H1 (cell line): ENCODE measurements around the gene DCAF7. TPM values are rescaled to one million over a fixed set of nuclear protein-coding genes. Genes with fewer than 3 reads are reported as not detected.

ENCODE experiments used
- GABPA ChIP-seq: IDR thresholded peaks from 2 replicates; pipeline ENCODE4 v1.6.1; 2011; ENCODE audit warnings: mild to moderate bottlenecking, low read length, moderate library complexity, borderline replicate concordance; ENCODE audit not compliant: insufficient read depth
- KDM4A ChIP-seq: IDR thresholded peaks from one replicate; pipeline ENCODE4 v1.7.1; 2012; ENCODE audit warnings: low read depth, mild to moderate bottlenecking, moderate library complexity, low read length, inconsistent platforms; ENCODE audit not compliant: severe bottlenecking
- POLR2AphosphoS5 ChIP-seq: IDR thresholded peaks from 2 replicates; pipeline ENCODE4 v1.6.1; 2011; ENCODE audit warnings: low read depth, low read length
- TEAD4 ChIP-seq: IDR thresholded peaks from 2 replicates; pipeline ENCODE4 v1.6.1; 2012; ENCODE audit warnings: low read depth, low read length, inconsistent platforms, mixed read lengths
- polyA plus RNA-seq, 7 experiments: library from polyadenylated mRNA; depleted of rRNA in 3 of 7; stranded (reverse) in 5 of 7; unstranded in 2 of 7; fragments of >200 nt in 5 of 7; fragments of 200-250 nt in 2 of 7; gene quantifications; 1 replicate in 5 of 7; 2 replicates in 1 of 7; 4 replicates in 1 of 7; pipeline versions ENCODE4 v1.2.1 to v1.2.3, GENCODE V29; 2011 to 2013; ENCODE audit warnings: missing spikeins in 2 of 7, mixed read lengths in 2 of 7
- total RNA-seq: library from RNA; stranded (reverse); fragmentation: NEBNext Ultra II Directional; extraction: Animal tissue kit (Norgen Biotek cat#: 25700); gene quantifications from 2 replicates; pipeline ENCODE4 v1.2.1, GENCODE V29; 2021
- TF ChIP-seq, protein P1 (sequence below), 3 experiments: IDR thresholded peaks; 1 replicate in 2 of 3; 2 replicates in 1 of 3; pipeline versions ENCODE4 v1.5.1 to v1.6.1; 2011; ENCODE audit warnings: low read length in 3 of 3, mild to moderate bottlenecking in 3 of 3, inconsistent platforms in 2 of 3, low read depth in 1 of 3, moderate library complexity in 1 of 3; ENCODE audit not compliant: insufficient read depth in 1 of 3; ENCODE audit errors: control extremely low read depth in 1 of 3
- TF ChIP-seq, protein P2 (sequence below): IDR thresholded peaks from 2 replicates; pipeline ENCODE4 v1.6.1; 2012; ENCODE audit warnings: inconsistent platforms
- TF ChIP-seq, protein P3 (sequence below): IDR thresholded peaks from 2 replicates; pipeline ENCODE4 v1.6.1; 2012; ENCODE audit warnings: low read length, inconsistent platforms

Gene DCAF7
- total and polyA plus RNA-seq, 2 of the 8 experiments (the other 6 are each of a cell fraction or from before 2014, with no cell fraction given) = 74.9 to 94.1 TPM

GRCh38 chr17:63534816-63535455, 15.3 kb upstream of the DCAF7 start (continued):
- TF ChIP-seq, protein P1, sequence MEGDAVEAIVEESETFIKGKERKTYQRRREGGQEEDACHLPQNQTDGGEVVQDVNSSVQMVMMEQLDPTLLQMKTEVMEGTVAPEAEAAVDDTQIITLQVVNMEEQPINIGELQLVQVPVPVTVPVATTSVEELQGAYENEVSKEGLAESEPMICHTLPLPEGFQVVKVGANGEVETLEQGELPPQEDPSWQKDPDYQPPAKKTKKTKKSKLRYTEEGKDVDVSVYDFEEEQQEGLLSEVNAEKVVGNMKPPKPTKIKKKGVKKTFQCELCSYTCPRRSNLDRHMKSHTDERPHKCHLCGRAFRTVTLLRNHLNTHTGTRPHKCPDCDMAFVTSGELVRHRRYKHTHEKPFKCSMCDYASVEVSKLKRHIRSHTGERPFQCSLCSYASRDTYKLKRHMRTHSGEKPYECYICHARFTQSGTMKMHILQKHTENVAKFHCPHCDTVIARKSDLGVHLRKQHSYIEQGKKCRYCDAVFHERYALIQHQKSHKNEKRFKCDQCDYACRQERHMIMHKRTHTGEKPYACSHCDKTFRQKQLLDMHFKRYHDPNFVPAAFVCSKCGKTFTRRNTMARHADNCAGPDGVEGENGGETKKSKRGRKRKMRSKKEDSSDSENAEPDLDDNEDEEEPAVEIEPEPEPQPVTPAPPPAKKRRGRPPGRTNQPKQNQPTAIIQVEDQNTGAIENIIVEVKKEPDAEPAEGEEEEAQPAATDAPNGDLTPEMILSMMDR (IDR thresholded peaks at IDR 0.05; ENCODE audit: control extremely low read depth in 1 of 3, insufficient read depth in 1 of 3, low read depth in 1 of 3, low read length in 3 of 3) = no peak
- TF ChIP-seq, protein P2, sequence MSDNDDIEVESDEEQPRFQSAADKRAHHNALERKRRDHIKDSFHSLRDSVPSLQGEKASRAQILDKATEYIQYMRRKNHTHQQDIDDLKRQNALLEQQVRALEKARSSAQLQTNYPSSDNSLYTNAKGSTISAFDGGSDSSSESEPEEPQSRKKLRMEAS = no peak
- TF ChIP-seq KDM4A (no peak), TEAD4 (no peak), GABPA (no peak), POLR2AphosphoS5 (no peak)
- TF ChIP-seq, protein P3, sequence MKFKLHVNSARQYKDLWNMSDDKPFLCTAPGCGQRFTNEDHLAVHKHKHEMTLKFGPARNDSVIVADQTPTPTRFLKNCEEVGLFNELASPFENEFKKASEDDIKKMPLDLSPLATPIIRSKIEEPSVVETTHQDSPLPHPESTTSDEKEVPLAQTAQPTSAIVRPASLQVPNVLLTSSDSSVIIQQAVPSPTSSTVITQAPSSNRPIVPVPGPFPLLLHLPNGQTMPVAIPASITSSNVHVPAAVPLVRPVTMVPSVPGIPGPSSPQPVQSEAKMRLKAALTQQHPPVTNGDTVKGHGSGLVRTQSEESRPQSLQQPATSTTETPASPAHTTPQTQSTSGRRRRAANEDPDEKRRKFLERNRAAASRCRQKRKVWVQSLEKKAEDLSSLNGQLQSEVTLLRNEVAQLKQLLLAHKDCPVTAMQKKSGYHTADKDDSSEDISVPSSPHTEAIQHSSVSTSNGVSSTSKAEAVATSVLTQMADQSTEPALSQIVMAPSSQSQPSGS = no peak
